Naive B cell (primary cell): ENCODE results near the gene ZNF530. TPM values are rescaled to one million over a fixed set of nuclear protein-coding genes. Genes with fewer than 3 reads are reported as not detected.

Experiments
- ATAC-seq, 2 donors: fragments of 150-1000 bp; cut with Tn5 transposase; 2 replicates each; pipeline ENCODE4 v1.10.0; 2021; ENCODE audit warnings: low read depth in 2 of 2, mild to moderate bottlenecking in 2 of 2, moderate library complexity in 2 of 2
- DNase-seq: peaks from one replicate; pipeline ENCODE4 v3.0.0; 2022
- H3K27ac Mint-ChIP-seq, 6 donors: one replicate each; pipeline ENCODE4 v1.8.0; 2020 to 2022; ENCODE audit warnings: mild to moderate bottlenecking in 6 of 6, mixed read lengths in 6 of 6, moderate library complexity in 5 of 6, inconsistent platforms in 2 of 6
- H3K27me3 Mint-ChIP-seq, 3 donors: one replicate each; pipeline ENCODE4 v1.8.0; 2021 to 2022; ENCODE audit warnings: mixed read lengths in 3 of 3, mild to moderate bottlenecking in 1 of 3
- H3K36me3 Mint-ChIP-seq, 2 donors: one replicate each; pipeline ENCODE4 v1.8.0; 2020 to 2022; ENCODE audit warnings: mixed read lengths in 2 of 2, inconsistent platforms in 1 of 2, mild to moderate bottlenecking in 1 of 2
- H3K4me1 Mint-ChIP-seq, 3 donors: one replicate each; pipeline ENCODE4 v1.8.0; 2020 to 2022; ENCODE audit warnings: mixed read lengths in 3 of 3, inconsistent platforms in 1 of 3, mild to moderate bottlenecking in 1 of 3, moderate library complexity in 1 of 3
- H3K4me3 Mint-ChIP-seq, 8 donors: one replicate each; pipeline ENCODE4 v1.8.0; 2020 to 2022; ENCODE audit warnings: mild to moderate bottlenecking in 8 of 8, mixed read lengths in 8 of 8, moderate library complexity in 8 of 8, inconsistent platforms in 2 of 8
- H3K9me3 Mint-ChIP-seq, 7 donors: one replicate each; pipeline ENCODE4 v1.8.0; 2020 to 2022; ENCODE audit warnings: mixed read lengths in 7 of 7, mild to moderate bottlenecking in 5 of 7, inconsistent platforms in 2 of 7, moderate library complexity in 1 of 7
- polyA plus RNA-seq, 6 donors: library from polyadenylated mRNA; unstranded; fragments of 300-500 nt; fragmentation: Illumina TruSeq; gene quantifications; one replicate each; pipeline ENCODE4 v1.2.3, GENCODE V29; 2021; ENCODE audit warnings: low read depth in 6 of 6

ZNF530 gene
- polyA plus RNA-seq, 6 donors from 2014 or later, result 4.1 to 14.7 (median 7.2) TPM

DNA sequence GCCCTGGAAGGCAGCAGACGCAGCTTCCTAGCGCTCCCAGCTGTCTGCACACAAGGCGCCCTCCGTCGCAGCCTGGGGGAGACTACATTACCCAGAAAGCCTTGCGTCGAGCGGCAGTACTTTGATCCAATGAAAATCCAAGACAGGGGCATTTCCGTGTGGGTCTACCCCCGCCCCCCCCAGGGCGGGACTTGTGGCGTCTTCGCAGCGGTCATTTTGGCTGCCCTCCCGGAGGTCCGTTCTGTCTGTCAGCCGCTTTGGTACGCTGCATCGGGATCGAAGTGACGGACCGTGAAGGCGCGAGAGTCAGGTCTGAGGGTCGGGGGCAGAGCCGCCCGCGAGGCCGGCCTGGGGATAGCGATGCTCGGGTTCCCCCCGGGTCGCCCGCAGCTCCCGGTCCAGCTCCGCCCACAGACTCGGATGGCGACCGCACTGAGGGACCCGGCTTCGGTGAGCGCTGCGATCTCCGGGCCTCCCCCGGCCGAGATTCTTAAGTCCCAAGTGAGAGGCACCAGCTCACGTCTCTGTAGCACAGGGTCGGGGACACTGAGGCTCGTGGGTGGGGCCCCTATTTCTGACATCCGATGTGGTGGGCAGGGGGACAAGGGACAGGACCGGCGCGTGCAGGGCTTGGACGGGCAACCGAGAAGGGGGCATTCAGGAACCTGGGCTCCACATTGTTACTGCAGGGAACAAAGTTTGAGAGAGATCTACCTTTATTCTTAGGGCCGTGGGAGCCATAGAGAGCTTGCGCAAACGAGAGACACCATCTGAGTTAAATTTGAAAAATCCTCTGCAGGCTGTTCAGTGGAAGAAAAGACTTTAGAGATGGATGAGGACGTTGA, 33.5 kb downstream of the ZNF530 start, which contains the start of gene ZNF211:
ZNF211 (plus strand) TSS at position 182 of the 845 bp plus-strand sequence; CDS start at position 361, 179 bp downstream.
- Mint-ChIP-seq H3K4me1 (peaks cover 20 to 31% (median 21%) of the 10 kb centered on the region in 3 donors), H3K27me3 (no peaks in the 10 kb centered on the region), H3K9me3 (peaks cover 5 to 23% (median 19%) of the 10 kb centered on the region in 7 donors), H3K27ac (peak within 1 kb of the TSS; percentile 67 to 96 (median 93)), H3K4me3 (peak within 1 kb of the TSS; percentile 86 to 98 (median 95)), H3K36me3 (peaks cover 28 to 31% of the 10 kb centered on the region in 2 donors)
- DNase-seq (peak; percentile 85), ATAC-seq (peak; percentile 100)

DNA sequence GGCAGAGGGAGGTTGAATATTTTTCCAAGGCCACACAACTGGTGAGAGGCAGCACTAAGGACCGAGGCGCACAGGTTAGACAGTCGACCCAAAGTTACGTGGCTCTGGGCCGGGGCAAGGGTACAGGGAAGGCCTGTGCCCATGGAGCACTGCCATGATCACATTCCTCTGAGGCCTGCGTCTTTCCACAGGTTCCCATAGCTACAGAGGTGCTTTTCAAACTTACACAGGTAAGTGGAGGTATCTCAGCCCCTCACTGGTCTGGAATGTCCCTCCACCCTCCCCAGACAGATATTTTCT, 34.1 kb downstream of the ZNF530 start:
- Mint-ChIP-seq H3K9me3 (peaks cover 10 to 29% (median 24%) of the 10 kb centered on the region in 7 donors), H3K4me3 (peak overlapping the region; percentile 86 to 98 (median 95)), H3K27ac (peak overlapping the region in 4 of 6 donors; percentile 83 to 96 (median 93)), H3K36me3 (peaks cover 34 to 37% of the 10 kb centered on the region in 2 donors), H3K27me3 (no peaks in the 10 kb centered on the region), H3K4me1 (peaks cover 20 to 31% (median 21%) of the 10 kb centered on the region in 3 donors)
- ATAC-seq (no peak), DNase-seq (no peak)

DNA sequence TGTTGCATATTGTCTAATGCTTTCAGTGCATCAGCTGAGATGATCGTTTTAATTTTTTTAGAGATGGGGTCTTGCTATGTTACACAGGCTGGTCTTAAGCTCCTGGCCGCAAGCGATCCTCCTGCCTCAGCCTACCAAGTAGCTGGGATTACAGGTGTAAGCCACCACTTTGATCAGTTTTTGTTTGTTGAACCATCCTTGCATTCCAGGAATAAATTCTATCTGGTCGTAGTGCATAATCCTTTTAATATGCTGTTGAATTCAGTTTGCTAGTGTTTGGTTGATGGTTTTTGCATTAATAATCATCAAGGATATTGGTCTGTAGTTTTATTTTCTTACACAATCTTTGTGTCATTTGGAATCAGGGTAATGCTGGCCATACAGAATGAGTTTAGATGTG, 37.7 kb downstream of the ZNF530 start:
- peaks cover 65 to 72% of the 10 kb centered on the region in 2 donors for H3K36me3 Mint-ChIP-seq
- H3K9me3 Mint-ChIP-seq, result peaks cover 25 to 60% (median 55%) of the 10 kb centered on the region in 7 donors
- ATAC-seq (no peak), DNase-seq (no peak)
- H3K4me1 Mint-ChIP-seq, result peaks cover 20 to 31% (median 21%) of the 10 kb centered on the region in 3 donors
- no peak overlapping the region for H3K27ac Mint-ChIP-seq
- H3K27me3 Mint-ChIP-seq, result no peaks in the 10 kb centered on the region
- peak overlapping the region in 1 of 8 donors; percentile 36 for H3K4me3 Mint-ChIP-seq

DNA sequence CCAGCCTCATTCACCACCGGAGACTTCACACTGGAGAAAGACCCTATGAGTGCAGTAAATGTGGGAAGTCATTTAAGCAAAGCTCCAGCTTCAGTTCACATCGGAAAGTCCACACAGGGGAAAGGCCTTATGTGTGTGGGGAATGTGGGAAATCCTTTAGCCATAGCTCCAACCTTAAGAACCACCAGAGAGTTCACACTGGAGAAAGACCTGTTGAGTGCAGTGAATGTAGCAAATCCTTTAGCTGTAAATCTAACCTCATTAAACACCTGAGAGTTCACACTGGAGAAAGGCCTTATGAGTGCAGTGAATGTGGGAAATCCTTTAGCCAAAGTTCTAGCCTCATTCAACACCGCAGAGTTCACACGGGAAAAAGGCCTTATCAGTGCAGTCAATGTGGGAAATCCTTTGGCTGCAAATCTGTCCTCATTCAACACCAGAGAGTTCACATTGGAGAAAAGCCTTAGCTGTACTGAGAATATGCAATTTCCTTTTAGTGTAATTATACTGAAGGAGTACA, 42.1 kb downstream of the ZNF530 start:
- Mint-ChIP-seq H3K27me3 (no peaks in the 10 kb centered on the region), H3K4me1 (no peaks in the 10 kb centered on the region), H3K4me3 (no peak overlapping the region), H3K36me3 (peaks cover 56% of the 10 kb centered on the region in 2 donors), H3K27ac (peak overlapping the region in 1 of 6 donors; percentile 38), H3K9me3 (peaks cover 25 to 81% (median 47%) of the 10 kb centered on the region in 7 donors)
- ATAC-seq (no peak), DNase-seq (no peak)

DNA sequence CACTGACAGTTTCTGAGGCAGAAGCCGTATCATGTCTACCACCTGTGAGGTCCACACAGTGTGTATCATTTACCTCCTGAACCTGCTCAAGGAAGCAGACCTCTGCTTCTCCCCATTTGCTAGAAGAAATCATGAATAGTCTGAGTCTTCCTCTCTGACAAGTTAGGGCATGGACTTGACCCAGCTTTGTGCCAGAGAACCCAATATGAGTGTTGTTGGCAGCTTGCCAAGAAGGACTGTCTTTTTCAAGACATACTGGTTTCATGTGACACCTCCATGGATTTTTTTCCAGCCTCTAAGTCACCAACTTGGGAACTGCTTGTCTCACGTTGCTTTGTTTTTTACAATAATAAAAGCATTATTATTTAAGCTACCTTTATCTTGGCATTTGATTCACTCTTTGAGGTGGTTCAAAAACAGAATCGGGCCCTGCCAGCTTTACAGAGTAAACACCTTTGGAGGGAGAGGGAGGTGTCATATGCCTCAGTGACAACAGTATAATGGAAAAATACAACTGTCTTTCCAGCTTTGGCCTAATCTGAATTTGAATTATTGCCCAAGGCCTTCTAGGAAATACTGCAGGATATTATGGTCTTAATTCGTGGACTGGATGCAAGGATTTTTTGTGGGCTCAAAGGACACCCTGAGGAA, 42.8 kb downstream of the ZNF530 start:
- peaks cover 20 to 73% (median 40%) of the 10 kb centered on the region in 7 donors for H3K9me3 Mint-ChIP-seq
- peaks cover 49% of the 10 kb centered on the region in 2 donors for H3K36me3 Mint-ChIP-seq
- no peak overlapping the region for H3K4me3 Mint-ChIP-seq
- no peak for ATAC-seq
- H3K27ac Mint-ChIP-seq, result peak overlapping the region in 1 of 6 donors; percentile 24
- H3K27me3 Mint-ChIP-seq, result no peaks in the 10 kb centered on the region
- DNase-seq, result no peak
- H3K4me1 Mint-ChIP-seq, result no peaks in the 10 kb centered on the region

DNA sequence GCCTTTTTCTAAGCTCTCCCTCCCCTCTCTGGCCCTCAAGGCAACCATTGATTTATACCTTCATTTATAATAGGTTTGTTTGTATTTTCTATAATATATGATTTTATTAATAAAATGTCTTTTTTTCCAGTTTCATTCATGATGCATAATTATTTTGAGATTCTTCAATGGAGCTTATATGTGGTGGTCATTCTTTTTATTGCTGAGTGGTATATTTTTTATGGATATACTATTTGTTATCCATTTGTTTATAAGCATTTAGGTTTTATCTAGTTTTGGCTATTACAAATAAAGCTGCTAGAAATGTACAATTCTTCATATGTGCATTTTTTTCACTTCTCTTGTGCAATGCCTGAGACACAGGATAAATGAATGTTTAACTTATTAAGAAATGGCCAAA, 44.0 kb downstream of the ZNF530 start:
- Mint-ChIP-seq H3K36me3 (peaks cover 38 to 39% of the 10 kb centered on the region in 2 donors), H3K4me1 (no peaks in the 10 kb centered on the region), H3K9me3 (peaks cover 14 to 61% (median 31%) of the 10 kb centered on the region in 7 donors)

DNA sequence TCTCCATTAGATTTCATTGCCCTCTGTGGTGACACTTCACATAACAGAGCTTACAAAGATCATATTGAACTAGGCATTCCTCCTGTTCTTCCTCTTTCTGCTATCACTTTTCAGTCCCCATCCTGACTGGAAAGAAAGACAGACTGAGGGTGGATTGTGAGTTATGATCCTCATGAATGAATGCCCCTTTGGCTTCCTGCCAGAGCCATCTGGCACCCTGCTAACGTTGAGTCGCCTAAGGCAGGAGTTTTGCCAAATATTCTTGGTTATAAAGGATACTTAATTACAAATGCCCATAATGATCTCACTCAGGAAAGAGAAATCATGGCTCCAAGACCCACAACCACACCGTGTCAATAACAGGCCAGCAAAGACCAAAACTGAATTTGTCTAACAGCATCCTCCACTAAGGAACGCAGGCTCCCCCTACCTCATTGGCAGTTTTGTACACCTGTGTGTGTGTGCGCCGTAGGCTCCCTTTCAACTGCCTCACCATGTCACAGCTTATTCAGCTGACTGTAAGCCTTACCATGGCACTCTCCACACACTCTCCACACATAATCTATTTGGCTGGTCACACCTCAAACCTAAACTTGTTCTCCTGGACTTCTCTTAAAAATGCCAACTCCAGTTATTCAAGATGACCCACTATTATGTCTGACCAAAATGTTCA, 48.8 kb downstream of the ZNF530 start:
- no peak overlapping the region for H3K4me3 Mint-ChIP-seq
- H3K4me1 Mint-ChIP-seq, result peaks cover 4 to 10% (median 4%) of the 10 kb centered on the region in 3 donors

More for the DNA sequence above, 44.0 kb downstream of the ZNF530 start:
- DNase-seq (no peak), ATAC-seq (no peak)
- H3K4me3 Mint-ChIP-seq, result peak overlapping the region in 1 of 8 donors; percentile 24
- no peak overlapping the region for H3K27ac Mint-ChIP-seq
- H3K27me3 Mint-ChIP-seq, result no peaks in the 10 kb centered on the region

DNA sequence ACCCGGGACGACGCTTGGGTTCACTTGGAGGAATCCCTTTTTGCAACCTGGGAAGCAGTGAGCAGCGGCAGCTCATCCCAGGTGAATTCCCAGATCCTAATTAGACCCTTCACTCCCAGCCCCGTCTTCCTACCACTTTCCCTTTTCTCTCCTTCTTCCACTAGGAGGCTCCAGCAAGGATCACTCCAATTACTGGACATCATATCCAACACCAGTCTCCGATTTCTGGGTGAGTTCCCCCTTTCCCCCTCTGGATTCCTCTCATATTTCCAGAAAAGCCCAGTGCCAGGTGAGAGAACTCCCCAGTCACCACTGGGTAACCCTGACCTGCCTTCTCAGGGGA, 51.9 kb downstream of the ZNF530 start:
- no peak for DNase-seq
- Mint-ChIP-seq H3K36me3 (peaks cover 8 to 45% of the 10 kb centered on the region in 2 donors), H3K9me3 (peaks cover 8 to 27% (median 19%) of the 10 kb centered on the region in 7 donors), H3K4me1 (peaks cover 4 to 10% (median 4%) of the 10 kb centered on the region in 3 donors), H3K4me3 (peak overlapping the region in 2 of 8 donors; percentile 13 to 20), H3K27ac (no peak overlapping the region), H3K27me3 (peaks cover 32 to 55% (median 51%) of the 10 kb centered on the region in 3 donors)
- ATAC-seq, result no peak

More for the DNA sequence above, 48.8 kb downstream of the ZNF530 start:
- Mint-ChIP-seq H3K36me3 (peaks cover 3 to 17% of the 10 kb centered on the region in 2 donors), H3K27ac (no peak overlapping the region), H3K9me3 (peaks cover under 1 to 24% (median 11%) of the 10 kb centered on the region in 7 donors), H3K27me3 (peaks cover 6 to 23% (median 19%) of the 10 kb centered on the region in 3 donors)
- no peak for DNase-seq
- no peak for ATAC-seq

DNA sequence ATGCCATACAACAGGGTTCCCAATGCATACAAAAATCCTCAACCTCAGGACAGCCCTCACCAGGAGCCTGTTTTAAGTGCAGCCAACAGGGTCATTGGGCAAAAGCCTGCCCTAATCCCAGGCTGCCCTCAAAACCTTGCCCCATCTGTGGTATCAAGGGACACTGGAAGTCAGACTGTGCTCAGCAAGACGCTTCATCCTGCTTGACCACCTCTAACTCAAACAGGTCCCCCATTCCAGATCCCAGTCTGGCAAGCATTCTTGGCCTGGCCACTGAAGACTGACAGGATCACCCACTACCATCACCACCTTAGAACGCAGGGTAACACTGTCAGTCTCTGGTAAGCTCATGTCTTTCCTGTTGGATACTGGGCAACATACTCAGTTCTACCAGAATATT, 54.0 kb downstream of the ZNF530 start:
- H3K27me3 Mint-ChIP-seq, result peaks cover 38 to 57% (median 53%) of the 10 kb centered on the region in 3 donors
- no peak for DNase-seq
- H3K9me3 Mint-ChIP-seq, result peaks cover 8 to 27% (median 21%) of the 10 kb centered on the region in 7 donors
- no peak overlapping the region for H3K27ac Mint-ChIP-seq
- ATAC-seq, result no peak
- peaks cover 4 to 10% (median 4%) of the 10 kb centered on the region in 3 donors for H3K4me1 Mint-ChIP-seq
- H3K4me3 Mint-ChIP-seq, result no peak overlapping the region
- peaks cover 9 to 45% of the 10 kb centered on the region in 2 donors for H3K36me3 Mint-ChIP-seq

DNA sequence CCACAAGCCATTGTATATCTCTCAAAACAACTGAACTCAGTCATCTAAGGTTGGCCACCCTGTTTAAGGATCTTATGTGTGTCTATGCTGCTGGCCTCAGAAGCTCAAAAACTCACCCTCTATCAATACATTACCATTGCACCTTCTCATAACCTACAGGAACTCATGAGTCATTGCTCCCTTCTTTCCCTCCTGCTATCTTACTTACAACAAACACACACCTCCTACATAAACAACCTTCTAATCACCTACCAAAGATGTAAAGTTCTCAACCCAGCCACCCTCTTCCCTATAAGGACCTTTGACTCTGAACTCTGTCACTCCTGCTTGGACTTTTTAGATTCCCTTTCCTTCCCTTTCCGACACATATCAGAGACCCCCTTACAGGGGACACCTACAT, 55.8 kb downstream of the ZNF530 start:
- Mint-ChIP-seq H3K9me3 (peaks cover 8 to 27% (median 21%) of the 10 kb centered on the region in 7 donors), H3K27ac (no peak overlapping the region), H3K27me3 (peaks cover 50 to 70% (median 68%) of the 10 kb centered on the region in 3 donors), H3K36me3 (peaks cover 9 to 45% of the 10 kb centered on the region in 2 donors), H3K4me1 (peaks cover 4 to 10% (median 4%) of the 10 kb centered on the region in 3 donors), H3K4me3 (no peak overlapping the region)
- ATAC-seq (no peak), DNase-seq (no peak)

DNA sequence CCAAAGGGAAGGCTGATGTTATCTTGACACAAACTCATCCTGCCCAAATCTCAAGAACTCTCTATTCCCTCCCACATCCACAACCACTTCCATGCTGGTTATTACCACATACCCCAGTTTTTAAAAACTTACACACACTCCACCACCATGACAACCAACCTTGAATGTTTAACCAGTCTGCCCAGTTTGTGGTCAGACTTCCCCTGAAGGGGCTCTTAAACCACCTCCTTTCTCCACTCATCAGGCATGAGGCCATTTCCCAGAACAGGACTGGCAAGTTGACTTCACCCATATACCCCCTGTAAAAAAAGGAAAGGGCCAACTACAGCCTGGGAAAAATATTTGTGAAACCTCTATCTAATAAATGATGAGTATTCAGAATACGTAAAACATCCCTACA, 56.7 kb downstream of the ZNF530 start:
- Mint-ChIP-seq H3K4me3 (no peak overlapping the region), H3K27ac (no peak overlapping the region), H3K4me1 (peaks cover 3 to 9% (median 3%) of the 10 kb centered on the region in 3 donors), H3K27me3 (peaks cover 57 to 77% (median 75%) of the 10 kb centered on the region in 3 donors), H3K36me3 (peaks cover 9 to 44% of the 10 kb centered on the region in 2 donors), H3K9me3 (peaks cover 8 to 27% (median 21%) of the 10 kb centered on the region in 7 donors)
- DNase-seq (no peak), ATAC-seq (no peak)
